Measurements from ENCODE around the gene NXNL2.

NXNL2 gene

GRCh38 chr9:88583901-88584596, 49.1 kb downstream of the NXNL2 start:
- Histone ChIP-seq H3K9ac (ENCODE audit: low read length) (no peak overlapping the region), H3K4me1 (ENCODE audit: low read length) (no peaks in the 10 kb centered on the region), H3K4me2 (ENCODE audit: low read depth, low read length) (no peak overlapping the region), H3K9me3 (replicated peaks; ENCODE audit: insufficient read depth, low read length) (no peaks in the 10 kb centered on the region), H3K36me3 (replicated peaks; ENCODE audit: insufficient read depth, low read length) (no peaks in the 10 kb centered on the region), H3K27me3 (replicated peaks; ENCODE audit: insufficient read depth, low read length) (no peaks in the 10 kb centered on the region), H4K20me1 (ENCODE audit: insufficient read depth, low read length) (no peaks in the 10 kb centered on the region), H3K79me2 (ENCODE audit: low read length) (no peaks in the 10 kb centered on the region), H3K4me3 (ENCODE audit: low read length) (no peak overlapping the region), H2AFZ (ENCODE audit: low read length) (no peak overlapping the region), H3F3A (ENCODE audit: insufficient read depth, low read length) (no peaks in the 10 kb centered on the region), H3K9me2 (replicated peaks; ENCODE audit: insufficient read depth, low read length) (no peaks in the 10 kb centered on the region), H3K27ac (ENCODE audit: low read length) (no peak overlapping the region)
- no peak for DNase-seq
- no peak for TF ChIP-seq EZH2 (optimal IDR thresholded peaks at IDR 0.05; ENCODE audit: low read depth, low read length)
- TF ChIP-seq EZH2phosphoT487 (IDR thresholded peaks at IDR 0.05; ENCODE audit: low read length), result no peak
- TF ChIP-seq CTCF (IDR thresholded peaks at IDR 0.05; ENCODE audit: low read length), result no peak

- no peaks in the 10 kb centered on the region for H3K4me1 ChIP-seq (ENCODE audit: low read length)
- H3F3A ChIP-seq (ENCODE audit: insufficient read depth, low read length), result no peaks in the 10 kb centered on the region
- H2AFZ ChIP-seq (ENCODE audit: low read length), result no peak overlapping the region
- H3K27me3 ChIP-seq (replicated peaks; ENCODE audit: insufficient read depth, low read length), result no peaks in the 10 kb centered on the region
- TF ChIP-seq EZH2phosphoT487 (IDR thresholded peaks at IDR 0.05; ENCODE audit: low read length) (no peak), EZH2 (optimal IDR thresholded peaks at IDR 0.05; ENCODE audit: low read depth, low read length) (no peak), CTCF (IDR thresholded peaks at IDR 0.05; ENCODE audit: low read length) (no peak)
- H3K27ac ChIP-seq (ENCODE audit: low read length), result no peak overlapping the region
- H3K9ac ChIP-seq (ENCODE audit: low read length), result no peak overlapping the region
- H3K4me2 ChIP-seq (ENCODE audit: low read depth, low read length), result no peak overlapping the region
- H3K4me3 ChIP-seq (ENCODE audit: low read length), result no peak overlapping the region
- H3K9me2 ChIP-seq (replicated peaks; ENCODE audit: insufficient read depth, low read length), result no peaks in the 10 kb centered on the region
- DNase-seq, result no peak
- no peaks in the 10 kb centered on the region for H3K36me3 ChIP-seq (replicated peaks; ENCODE audit: insufficient read depth, low read length)
- no peaks in the 10 kb centered on the region for H3K9me3 ChIP-seq (replicated peaks; ENCODE audit: insufficient read depth, low read length)
- H4K20me1 ChIP-seq (ENCODE audit: insufficient read depth, low read length), result no peaks in the 10 kb centered on the region
- H3K79me2 ChIP-seq (ENCODE audit: low read length), result no peaks in the 10 kb centered on the region
Observed at GRCh38 chr9:88585426-88585825, 50.4 kb downstream of the NXNL2 start.

GRCh38 chr9:88586452-88586851, 51.5 kb downstream of the NXNL2 start:
- Histone ChIP-seq H3K27ac (ENCODE audit: low read length) (no peak overlapping the region), H3K4me2 (ENCODE audit: low read depth, low read length) (no peak overlapping the region)
- DNase-seq, result no peak

More at GRCh38 chr9:88586452-88586851, 51.5 kb downstream of the NXNL2 start:
- no peaks in the 10 kb centered on the region for H3F3A ChIP-seq (ENCODE audit: insufficient read depth, low read length)
- TF ChIP-seq EZH2phosphoT487 (IDR thresholded peaks at IDR 0.05; ENCODE audit: low read length) (no peak), CTCF (IDR thresholded peaks at IDR 0.05; ENCODE audit: low read length) (no peak), EZH2 (optimal IDR thresholded peaks at IDR 0.05; ENCODE audit: low read depth, low read length) (no peak)
- H4K20me1 ChIP-seq (ENCODE audit: insufficient read depth, low read length), result no peaks in the 10 kb centered on the region
- H3K36me3 ChIP-seq (replicated peaks; ENCODE audit: insufficient read depth, low read length), result no peaks in the 10 kb centered on the region
- no peak overlapping the region for H3K4me3 ChIP-seq (ENCODE audit: low read length)
- no peaks in the 10 kb centered on the region for H3K9me3 ChIP-seq (replicated peaks; ENCODE audit: insufficient read depth, low read length)
- H3K9ac ChIP-seq (ENCODE audit: low read length), result no peak overlapping the region
- H3K4me1 ChIP-seq (ENCODE audit: low read length), result no peaks in the 10 kb centered on the region
- no peak overlapping the region for H2AFZ ChIP-seq (ENCODE audit: low read length)
- no peaks in the 10 kb centered on the region for H3K9me2 ChIP-seq (replicated peaks; ENCODE audit: insufficient read depth, low read length)
- H3K79me2 ChIP-seq (ENCODE audit: low read length), result no peaks in the 10 kb centered on the region
- H3K27me3 ChIP-seq (replicated peaks; ENCODE audit: insufficient read depth, low read length), result no peaks in the 10 kb centered on the region

Data from MM.1S (cell line).